Stomach (tissue), 9 donors: ENCODE data around the gene ULK4. TPM values are rescaled to one million over a fixed set of nuclear protein-coding genes. Genes with fewer than 3 reads are reported as not detected.

Experiments used
- DNase-seq, 2 donors: peaks; one replicate each; pipeline versions ENCODE4 v3.0.0 to v3.0.0-alpha.2; 2013 to 2019
- H3K27ac ChIP-seq, 5 donors: fragments of 200-600 bp in 4 of 5; sonication (generic) in 4 of 5; one replicate each; pipeline ENCODE4 v1.5.1; 2013 to 2019; ENCODE audit warnings: mild to moderate bottlenecking in 1 of 5, moderate library complexity in 1 of 5
- H3K27me3 ChIP-seq, 3 donors: fragments of 200-600 bp; sonication (generic); one replicate each; pipeline ENCODE4 v1.5.1; 2017 to 2019; ENCODE audit warnings: mixed run types in 1 of 3
- H3K36me3 ChIP-seq, 4 donors: fragments of 200-600 bp; sonication (generic); 1 replicate in 3 of 4; 2 replicates in 1 of 4; pipeline ENCODE4 v1.5.1; 2016 to 2019
- H3K4me1 ChIP-seq, 4 donors: fragments of 200-600 bp; sonication (generic); one replicate each; pipeline ENCODE4 v1.5.1; 2016 to 2019
- H3K4me3 ChIP-seq, 4 donors: fragments of 200-600 bp; sonication (generic) in 3 of 4; one replicate each; pipeline ENCODE4 v1.5.1; 2016 to 2019; ENCODE audit warnings: mild to moderate bottlenecking in 1 of 4
- H3K9me3 ChIP-seq, 4 donors: fragments of 200-600 bp; sonication (generic); one replicate each; pipeline ENCODE4 v1.5.1; 2016 to 2019
- CTCF ChIP-seq, 7 experiments: fragments of 450-650 bp in 4 of 7; fragments of 200-600 bp in 3 of 7; sonication (generic) in 3 of 7; IDR thresholded peaks; one replicate each; pipeline ENCODE4 v1.5.1; 2016 to 2019; ENCODE audit warnings: antibody characterized with exemption in 7 of 7, control low read depth in 2 of 7, mild to moderate bottlenecking in 1 of 7
- EP300 ChIP-seq: sonication (generic); formaldehyde crosslinking; IDR thresholded peaks from one replicate; pipeline ENCODE4 v1.6.1; 2017; ENCODE audit warnings: antibody characterized with exemption
- POLR2A ChIP-seq, 4 donors: fragments of 450-650 bp; IDR thresholded peaks; one replicate each; pipeline ENCODE4 v1.6.1; 2016; ENCODE audit warnings: antibody characterized with exemption in 4 of 4, control low read depth in 2 of 4, mild to moderate bottlenecking in 1 of 4, moderate library complexity in 1 of 4
- POLR2AphosphoS5 ChIP-seq, 3 donors: sonication (generic); formaldehyde crosslinking; IDR thresholded peaks; one replicate each; pipeline ENCODE4 v1.6.1; 2016; ENCODE audit warnings: antibody characterized with exemption in 3 of 3
- WGBS, 5 donors: extraction: QIAGEN DNeasy Blood & Tissue Kit in 3 of 5; methylation state at CpG; one replicate each; pipeline versions ENCODE4 v1.1.5 to v1.1.7; 2013 to 2018; 5-methylcytosine and 5-hydroxymethylcytosine counted together
- intact Hi-C: fragments of 100-400 bp; cut with DNase I; formaldehyde crosslinking; loops from one replicate; pipeline ENCODE4 v1.15.1; 2023; ENCODE audit warnings: low total_unique reads
- polyA plus RNA-seq, 3 donors: library from polyadenylated mRNA; stranded (reverse); fragments of 200-250 nt; gene quantifications; one replicate each; pipeline ENCODE4 v1.2.3, GENCODE V29; 2013
- total RNA-seq, 5 donors: library from RNA; depleted of rRNA; stranded (reverse); fragments of >200 nt; gene quantifications; one replicate each; pipeline versions ENCODE4 v1.1.0 to v1.2.3, GENCODE V29; 2014 to 2016
- donor health status: healthy with polysubstance abuse.
- donor health status: Bipolar disorder and iron deficiency.
- donor health status: healthy.

ULK4 gene
- total and polyA plus RNA-seq, 8 donors: 1.6 to 150 (median 7.4) TPM

- Histone ChIP-seq H3K27me3 (no peaks in the 10 kb centered on the region), H3K9me3 (peaks cover 0 to 16% (median 5%) of the 10 kb centered on the region in 4 donors), H3K36me3 (no peaks in the 10 kb centered on the region), H3K4me1 (no peaks in the 10 kb centered on the region), H3K4me3 (no peak overlapping the region), H3K27ac (no peak overlapping the region)
- no peak for TF ChIP-seq CTCF (IDR thresholded peaks at IDR 0.05)
- TF ChIP-seq EP300: no peak
- no peak for TF ChIP-seq POLR2AphosphoS5 (IDR thresholded peaks at IDR 0.05)
- no peak for TF ChIP-seq POLR2A (IDR thresholded peaks at IDR 0.05)
- no peak for DNase-seq
- 79 to 90% (median 82%) methylated on average over 2 of the region's 2 CpGs for WGBS, 5 donors
- intact Hi-C loops: no loop called here
Observed at GRCh38 chr3:41507336-41508062, 454.4 kb downstream of the ULK4 start.

- H3K4me1 ChIP-seq: no peaks in the 10 kb centered on the region
- peaks cover 0 to 10% (median 3%) of the 10 kb centered on the region in 4 donors for H3K9me3 ChIP-seq
- intact Hi-C loops: no loop called here
- H3K27me3 ChIP-seq: no peaks in the 10 kb centered on the region
- H3K4me3 ChIP-seq: no peak overlapping the region
- no peak for DNase-seq
- H3K36me3 ChIP-seq: no peaks in the 10 kb centered on the region
- no peak for TF ChIP-seq EP300
- TF ChIP-seq CTCF (IDR thresholded peaks at IDR 0.05): no peak
- no peak for TF ChIP-seq POLR2A (IDR thresholded peaks at IDR 0.05)
- TF ChIP-seq POLR2AphosphoS5 (IDR thresholded peaks at IDR 0.05): no peak
- no peak overlapping the region for H3K27ac ChIP-seq
Observed at GRCh38 chr3:41503998-41504623, 457.8 kb downstream of the ULK4 start.

- H3K36me3 ChIP-seq: no peaks in the 10 kb centered on the region
- H3K27me3 ChIP-seq: no peaks in the 10 kb centered on the region
- H3K27ac ChIP-seq: no peak overlapping the region
- no peak for DNase-seq
- no peaks in the 10 kb centered on the region for H3K4me1 ChIP-seq
- no peak overlapping the region for H3K4me3 ChIP-seq
- H3K9me3 ChIP-seq: no peaks in the 10 kb centered on the region
- TF ChIP-seq CTCF (IDR thresholded peaks at IDR 0.05) (no peak), EP300 (no peak), POLR2A (IDR thresholded peaks at IDR 0.05) (no peak), POLR2AphosphoS5 (IDR thresholded peaks at IDR 0.05) (no peak)
- intact Hi-C loops: no loop called here
Observed at GRCh38 chr3:41502481-41502880, 459.4 kb downstream of the ULK4 start.

GRCh38 chr3:41502023-41502422, 459.9 kb downstream of the ULK4 start:
- Histone ChIP-seq H3K4me1 (no peaks in the 10 kb centered on the region), H3K27ac (no peak overlapping the region), H3K4me3 (no peak overlapping the region), H3K36me3 (no peaks in the 10 kb centered on the region), H3K27me3 (no peaks in the 10 kb centered on the region), H3K9me3 (no peaks in the 10 kb centered on the region)
- TF ChIP-seq CTCF (IDR thresholded peaks at IDR 0.05) (no peak), POLR2AphosphoS5 (IDR thresholded peaks at IDR 0.05) (no peak)
- 27 to 55% (median 36%) methylated on average over 1 of the region's 1 CpG for WGBS, 5 donors
- DNase-seq: peak in 1 of 2 donors; percentile 41
- intact Hi-C loops: no loop called here
